Liver (tissue), 9 donors: ENCODE measurements around the gene HSD17B3. TPM values are rescaled to one million over a fixed set of nuclear protein-coding genes. Genes with fewer than 3 reads are reported as not detected.

Experiments used
- DNase-seq: peaks from one replicate; pipeline ENCODE4 v3.0.0-alpha.2; 2017; ENCODE audit warnings: low spot score
- H3K27ac ChIP-seq, 2 donors: one replicate each; pipeline ENCODE4 v1.7.0; 2013; ENCODE audit warnings: inconsistent platforms in 2 of 2, low read length in 2 of 2, control low read depth in 1 of 2, low read depth in 1 of 2, mild to moderate bottlenecking in 1 of 2
- H3K27me3 ChIP-seq, 4 donors: one replicate each; pipeline versions ENCODE4 v1.6.1 to v1.7.0; 2013; ENCODE audit warnings: low read length in 3 of 4, inconsistent platforms in 1 of 4, mild to moderate bottlenecking in 1 of 4, moderate library complexity in 1 of 4; ENCODE audit not compliant: control insufficient read depth in 4 of 4, insufficient read depth in 4 of 4
- H3K36me3 ChIP-seq, 4 donors: one replicate each; pipeline versions ENCODE4 v1.6.1 to v1.7.0; 2013; ENCODE audit warnings: low read length in 3 of 4, mild to moderate bottlenecking in 3 of 4, low read depth in 1 of 4, moderate library complexity in 1 of 4; ENCODE audit not compliant: control insufficient read depth in 4 of 4, insufficient read depth in 3 of 4
- H3K4me1 ChIP-seq, 4 donors: one replicate each; pipeline versions ENCODE4 v1.6.1 to v1.7.0; 2013; ENCODE audit warnings: low read length in 3 of 4, mild to moderate bottlenecking in 3 of 4, moderate library complexity in 1 of 4; ENCODE audit not compliant: control insufficient read depth in 4 of 4, insufficient read depth in 4 of 4
- H3K4me3 ChIP-seq, 3 donors: one replicate each; pipeline versions ENCODE4 v1.6.1 to v1.7.0; 2013; ENCODE audit warnings: low read length in 3 of 3, control low read depth in 1 of 3, low read depth in 1 of 3, mild to moderate bottlenecking in 1 of 3
- H3K9ac ChIP-seq, 2 donors: one replicate each; pipeline ENCODE4 v1.7.0; 2013; ENCODE audit warnings: low read length in 2 of 2, mild to moderate bottlenecking in 2 of 2, moderate library complexity in 2 of 2, control low read depth in 1 of 2, low read depth in 1 of 2
- H3K9me3 ChIP-seq, 4 donors: one replicate each; pipeline versions ENCODE4 v1.6.1 to v1.7.0; 2013; ENCODE audit warnings: low read length in 3 of 4; ENCODE audit not compliant: control insufficient read depth in 4 of 4
- EGR1 ChIP-seq, 2 donors: IDR thresholded peaks; 2 replicates each; pipeline ENCODE4 v1.6.1; 2016 to 2018; ENCODE audit warnings: antibody characterized with exemption in 2 of 2, low read depth in 2 of 2
- FOXA1 ChIP-seq: IDR thresholded peaks from 2 replicates; pipeline ENCODE4 v1.6.1; 2016; ENCODE audit warnings: antibody characterized with exemption
- GABPA ChIP-seq, 2 donors: IDR thresholded peaks in 1 of 2; conservative IDR thresholded peaks in 1 of 2; 2 replicates each; pipeline ENCODE4 v1.6.1; 2016; ENCODE audit warnings: antibody characterized with exemption in 2 of 2, mild to moderate bottlenecking in 1 of 2, moderate library complexity in 1 of 2
- HNF4A ChIP-seq, 2 donors: conservative IDR thresholded peaks; 2 replicates each; pipeline ENCODE4 v1.6.1; 2016; ENCODE audit warnings: antibody characterized with exemption in 2 of 2, mild to moderate bottlenecking in 2 of 2
- HNF4G ChIP-seq: IDR thresholded peaks from 2 replicates; pipeline ENCODE4 v1.6.1; 2016; ENCODE audit warnings: antibody characterized with exemption
- JUND ChIP-seq, 2 donors: IDR thresholded peaks; 2 replicates each; pipeline ENCODE4 v1.6.1; 2016; ENCODE audit warnings: antibody characterized with exemption in 2 of 2
- NR2F2 ChIP-seq: IDR thresholded peaks from 2 replicates; pipeline ENCODE4 v1.6.1; 2016; ENCODE audit warnings: antibody characterized with exemption
- RAD21 ChIP-seq, 2 donors: IDR thresholded peaks; 2 replicates each; pipeline ENCODE4 v1.6.1; 2016; ENCODE audit warnings: antibody characterized with exemption in 2 of 2, mild to moderate bottlenecking in 2 of 2
- RXRA ChIP-seq, 2 donors: IDR thresholded peaks; 2 replicates each; pipeline ENCODE4 v1.6.1; 2017 to 2018; ENCODE audit warnings: antibody characterized with exemption in 2 of 2, mild to moderate bottlenecking in 1 of 2
- SP1 ChIP-seq: IDR thresholded peaks from 2 replicates; pipeline ENCODE4 v1.6.1; 2018; ENCODE audit warnings: antibody characterized with exemption, mild to moderate bottlenecking
- TAF1 ChIP-seq: conservative IDR thresholded peaks from 2 replicates; pipeline ENCODE4 v1.6.1; 2016; ENCODE audit warnings: antibody characterized with exemption, mild to moderate bottlenecking
- YY1 ChIP-seq: IDR thresholded peaks from 2 replicates; pipeline ENCODE4 v1.6.1; 2016; ENCODE audit warnings: antibody characterized with exemption, mild to moderate bottlenecking
- WGBS: extraction: QIAGEN DNeasy Blood & Tissue Kit; methylation state at CpG from one replicate; pipeline ENCODE4 v1.1.7; 2013; 5-methylcytosine and 5-hydroxymethylcytosine counted together
- polyA plus RNA-seq, 2 donors: library from polyadenylated mRNA; stranded (reverse) in 1 of 2; unstranded in 1 of 2; fragments of 200-250 nt in 1 of 2; fragments of >200 nt in 1 of 2; fragmentation: Nextera tagmentation in 1 of 2; extraction: Ambion mirVana in 1 of 2; gene quantifications; one replicate each; pipeline versions ENCODE4 v1.2.1 to v1.2.3, GENCODE V29; 2013 to 2015
- total RNA-seq, 2 donors: library from RNA; depleted of rRNA; stranded (reverse); fragments of >200 nt; gene quantifications; one replicate each; pipeline ENCODE4 v1.2.3, GENCODE V29; 2014
- TF ChIP-seq, protein P1 (sequence below): IDR thresholded peaks from 2 replicates; pipeline ENCODE4 v1.6.1; 2016; ENCODE audit warnings: antibody characterized with exemption, mild to moderate bottlenecking
- TF ChIP-seq, protein P2 (sequence below): IDR thresholded peaks from 2 replicates; pipeline ENCODE4 v1.6.1; 2016; ENCODE audit warnings: antibody characterized with exemption
- TF ChIP-seq, protein P3 (sequence below): IDR thresholded peaks from 2 replicates; pipeline ENCODE4 v1.6.1; 2016; ENCODE audit warnings: antibody characterized with exemption
- TF ChIP-seq, protein P4 (sequence below): fragments of 150-350 bp; IDR thresholded peaks from 2 replicates; pipeline ENCODE4 v1.5.1; 2017; ENCODE audit warnings: improper control_type of control experiment, low read depth, low read length; ENCODE audit not compliant: missing input control
- TF ChIP-seq, protein P5 (sequence below): IDR thresholded peaks from 2 replicates; pipeline ENCODE4 v1.6.1; 2016; ENCODE audit warnings: antibody characterized with exemption
- donor health status: healthy.
- donor health status: healthy.
- donor health status: healthy.
- donor health status: healthy.
- donor health status: healthy.

HSD17B3 gene
- total and polyA plus RNA-seq, 4 donors, result 0.75 to 1.6 (median 0.96) TPM

DNA sequence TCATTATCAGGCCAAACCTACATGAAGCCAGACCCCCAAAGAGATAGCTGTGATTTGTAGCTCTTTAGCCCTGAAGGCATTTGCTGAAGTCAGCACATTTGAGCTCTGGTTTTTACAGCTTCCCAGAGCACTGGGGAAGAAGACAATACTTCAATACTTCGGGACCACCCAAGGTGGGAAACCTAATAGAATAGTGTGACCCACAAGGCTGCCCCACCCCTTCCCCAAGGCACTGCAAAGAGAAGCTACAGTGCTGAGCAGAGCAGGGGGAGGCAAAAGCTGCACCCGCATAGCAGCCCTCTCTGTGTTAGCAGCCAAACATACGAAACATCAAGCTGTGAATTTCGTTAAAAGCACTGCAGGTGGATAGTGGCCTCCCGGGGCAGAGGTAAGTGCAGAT, 87.3 kb downstream of the HSD17B3 start:
- Histone ChIP-seq H3K9ac (no peak overlapping the region), H3K27me3 (no peaks in the 10 kb centered on the region), H3K36me3 (no peaks in the 10 kb centered on the region), H3K4me1 (peaks cover 3 to 15% (median 11%) of the 10 kb centered on the region in 4 donors), H3K4me3 (no peak overlapping the region), H3K27ac (no peak overlapping the region), H3K9me3 (no peaks in the 10 kb centered on the region)
- no peak for DNase-seq
- WGBS, result 61% methylated on average over 5 of the region's 5 CpGs
- TF ChIP-seq TAF1, result no peak
- no peak for TF ChIP-seq GABPA (IDR thresholded peaks at IDR 0.05 in 1 of 2, conservative IDR thresholded peaks at IDR 0.05 in 1 of 2)
- TF ChIP-seq, protein P1, sequence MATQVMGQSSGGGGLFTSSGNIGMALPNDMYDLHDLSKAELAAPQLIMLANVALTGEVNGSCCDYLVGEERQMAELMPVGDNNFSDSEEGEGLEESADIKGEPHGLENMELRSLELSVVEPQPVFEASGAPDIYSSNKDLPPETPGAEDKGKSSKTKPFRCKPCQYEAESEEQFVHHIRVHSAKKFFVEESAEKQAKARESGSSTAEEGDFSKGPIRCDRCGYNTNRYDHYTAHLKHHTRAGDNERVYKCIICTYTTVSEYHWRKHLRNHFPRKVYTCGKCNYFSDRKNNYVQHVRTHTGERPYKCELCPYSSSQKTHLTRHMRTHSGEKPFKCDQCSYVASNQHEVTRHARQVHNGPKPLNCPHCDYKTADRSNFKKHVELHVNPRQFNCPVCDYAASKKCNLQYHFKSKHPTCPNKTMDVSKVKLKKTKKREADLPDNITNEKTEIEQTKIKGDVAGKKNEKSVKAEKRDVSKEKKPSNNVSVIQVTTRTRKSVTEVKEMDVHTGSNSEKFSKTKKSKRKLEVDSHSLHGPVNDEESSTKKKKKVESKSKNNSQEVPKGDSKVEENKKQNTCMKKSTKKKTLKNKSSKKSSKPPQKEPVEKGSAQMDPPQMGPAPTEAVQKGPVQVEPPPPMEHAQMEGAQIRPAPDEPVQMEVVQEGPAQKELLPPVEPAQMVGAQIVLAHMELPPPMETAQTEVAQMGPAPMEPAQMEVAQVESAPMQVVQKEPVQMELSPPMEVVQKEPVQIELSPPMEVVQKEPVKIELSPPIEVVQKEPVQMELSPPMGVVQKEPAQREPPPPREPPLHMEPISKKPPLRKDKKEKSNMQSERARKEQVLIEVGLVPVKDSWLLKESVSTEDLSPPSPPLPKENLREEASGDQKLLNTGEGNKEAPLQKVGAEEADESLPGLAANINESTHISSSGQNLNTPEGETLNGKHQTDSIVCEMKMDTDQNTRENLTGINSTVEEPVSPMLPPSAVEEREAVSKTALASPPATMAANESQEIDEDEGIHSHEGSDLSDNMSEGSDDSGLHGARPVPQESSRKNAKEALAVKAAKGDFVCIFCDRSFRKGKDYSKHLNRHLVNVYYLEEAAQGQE, result no peak
- TF ChIP-seq RXRA (IDR thresholded peaks at IDR 0.05), result no peak
- no peak for TF ChIP-seq EGR1 (IDR thresholded peaks at IDR 0.05; ENCODE audit: low read depth in 2 of 2)
- TF ChIP-seq NR2F2, result no peak
- no peak for TF ChIP-seq JUND (IDR thresholded peaks at IDR 0.05)
- TF ChIP-seq HNF4A (conservative IDR thresholded peaks at IDR 0.05), result no peak
- TF ChIP-seq, protein P2, sequence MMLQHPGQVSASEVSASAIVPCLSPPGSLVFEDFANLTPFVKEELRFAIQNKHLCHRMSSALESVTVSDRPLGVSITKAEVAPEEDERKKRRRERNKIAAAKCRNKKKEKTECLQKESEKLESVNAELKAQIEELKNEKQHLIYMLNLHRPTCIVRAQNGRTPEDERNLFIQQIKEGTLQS, result no peak
- no peak for TF ChIP-seq SP1
- TF ChIP-seq HNF4G, result no peak
- no peak for TF ChIP-seq RAD21 (IDR thresholded peaks at IDR 0.05)
- TF ChIP-seq, protein P3, sequence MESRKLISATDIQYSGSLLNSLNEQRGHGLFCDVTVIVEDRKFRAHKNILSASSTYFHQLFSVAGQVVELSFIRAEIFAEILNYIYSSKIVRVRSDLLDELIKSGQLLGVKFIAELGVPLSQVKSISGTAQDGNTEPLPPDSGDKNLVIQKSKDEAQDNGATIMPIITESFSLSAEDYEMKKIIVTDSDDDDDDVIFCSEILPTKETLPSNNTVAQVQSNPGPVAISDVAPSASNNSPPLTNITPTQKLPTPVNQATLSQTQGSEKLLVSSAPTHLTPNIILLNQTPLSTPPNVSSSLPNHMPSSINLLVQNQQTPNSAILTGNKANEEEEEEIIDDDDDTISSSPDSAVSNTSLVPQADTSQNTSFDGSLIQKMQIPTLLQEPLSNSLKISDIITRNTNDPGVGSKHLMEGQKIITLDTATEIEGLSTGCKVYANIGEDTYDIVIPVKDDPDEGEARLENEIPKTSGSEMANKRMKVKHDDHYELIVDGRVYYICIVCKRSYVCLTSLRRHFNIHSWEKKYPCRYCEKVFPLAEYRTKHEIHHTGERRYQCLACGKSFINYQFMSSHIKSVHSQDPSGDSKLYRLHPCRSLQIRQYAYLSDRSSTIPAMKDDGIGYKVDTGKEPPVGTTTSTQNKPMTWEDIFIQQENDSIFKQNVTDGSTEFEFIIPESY, result no peak
- TF ChIP-seq, protein P4, sequence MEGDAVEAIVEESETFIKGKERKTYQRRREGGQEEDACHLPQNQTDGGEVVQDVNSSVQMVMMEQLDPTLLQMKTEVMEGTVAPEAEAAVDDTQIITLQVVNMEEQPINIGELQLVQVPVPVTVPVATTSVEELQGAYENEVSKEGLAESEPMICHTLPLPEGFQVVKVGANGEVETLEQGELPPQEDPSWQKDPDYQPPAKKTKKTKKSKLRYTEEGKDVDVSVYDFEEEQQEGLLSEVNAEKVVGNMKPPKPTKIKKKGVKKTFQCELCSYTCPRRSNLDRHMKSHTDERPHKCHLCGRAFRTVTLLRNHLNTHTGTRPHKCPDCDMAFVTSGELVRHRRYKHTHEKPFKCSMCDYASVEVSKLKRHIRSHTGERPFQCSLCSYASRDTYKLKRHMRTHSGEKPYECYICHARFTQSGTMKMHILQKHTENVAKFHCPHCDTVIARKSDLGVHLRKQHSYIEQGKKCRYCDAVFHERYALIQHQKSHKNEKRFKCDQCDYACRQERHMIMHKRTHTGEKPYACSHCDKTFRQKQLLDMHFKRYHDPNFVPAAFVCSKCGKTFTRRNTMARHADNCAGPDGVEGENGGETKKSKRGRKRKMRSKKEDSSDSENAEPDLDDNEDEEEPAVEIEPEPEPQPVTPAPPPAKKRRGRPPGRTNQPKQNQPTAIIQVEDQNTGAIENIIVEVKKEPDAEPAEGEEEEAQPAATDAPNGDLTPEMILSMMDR, result no peak

DNA sequence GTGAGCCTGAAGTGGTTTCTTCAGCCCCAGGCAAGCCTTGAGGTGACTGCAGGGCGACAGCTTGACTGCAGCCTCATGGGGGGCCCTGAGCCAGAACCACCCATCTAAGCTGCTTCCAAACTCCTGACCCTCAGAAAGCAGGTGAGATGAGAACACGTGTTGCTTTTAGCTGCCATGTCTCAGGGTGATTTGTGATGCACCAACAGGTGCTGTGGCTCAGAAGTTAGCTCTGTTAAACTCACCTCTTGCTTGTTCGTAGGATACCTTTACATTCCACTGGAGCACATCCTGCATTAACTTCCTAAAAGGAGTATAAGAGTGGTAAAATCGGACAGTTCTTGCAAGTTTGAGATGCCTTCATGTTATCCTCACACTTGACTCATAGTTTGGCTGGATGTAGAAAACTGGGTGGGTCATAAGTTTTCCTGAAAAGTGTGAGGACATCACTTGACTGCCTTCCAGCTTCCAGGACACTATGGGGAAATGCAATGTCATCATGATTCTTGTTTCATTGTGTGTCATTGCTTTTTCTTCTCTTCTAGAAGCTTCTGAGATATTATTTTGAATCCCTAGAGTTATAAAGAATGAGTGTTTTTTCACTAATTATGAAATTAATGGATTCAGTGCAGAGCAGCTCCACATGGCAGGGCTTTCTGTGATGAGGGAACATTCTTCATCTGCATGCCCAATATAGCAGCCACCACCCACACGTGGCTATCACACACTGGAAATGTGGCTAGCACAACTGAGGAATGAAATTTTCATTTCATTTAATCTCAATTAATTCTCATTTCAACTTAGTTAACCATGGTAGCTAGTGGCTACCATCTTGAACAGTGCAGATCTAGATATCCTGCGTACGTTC, 92.3 kb downstream of the HSD17B3 start:
- DNase-seq, result no peak
- no peaks in the 10 kb centered on the region for H3K9me3 ChIP-seq
- H3K27ac ChIP-seq, result no peak overlapping the region
- TF ChIP-seq JUND (IDR thresholded peaks at IDR 0.05), result no peak
- TF ChIP-seq EGR1 (IDR thresholded peaks at IDR 0.05; ENCODE audit: low read depth in 2 of 2), result no peak
- TF ChIP-seq HNF4A (conservative IDR thresholded peaks at IDR 0.05), result no peak
- no peak for TF ChIP-seq SP1
- no peak for TF ChIP-seq RAD21 (IDR thresholded peaks at IDR 0.05)
- TF ChIP-seq, protein P5, sequence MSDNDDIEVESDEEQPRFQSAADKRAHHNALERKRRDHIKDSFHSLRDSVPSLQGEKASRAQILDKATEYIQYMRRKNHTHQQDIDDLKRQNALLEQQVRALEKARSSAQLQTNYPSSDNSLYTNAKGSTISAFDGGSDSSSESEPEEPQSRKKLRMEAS, result no peak
- no peak for TF ChIP-seq FOXA1
- TF ChIP-seq NR2F2, result no peak
- TF ChIP-seq, protein P3, result no peak
- TF ChIP-seq GABPA (IDR thresholded peaks at IDR 0.05 in 1 of 2, conservative IDR thresholded peaks at IDR 0.05 in 1 of 2), result no peak
- no peak for TF ChIP-seq RXRA (IDR thresholded peaks at IDR 0.05)
- TF ChIP-seq YY1, result no peak
- TF ChIP-seq HNF4G, result no peak
- no peak for TF ChIP-seq TAF1

More for the DNA sequence above, 92.3 kb downstream of the HSD17B3 start:
- Histone ChIP-seq H3K9ac (no peak overlapping the region), H3K4me3 (no peak overlapping the region), H3K4me1 (no peaks in the 10 kb centered on the region), H3K27me3 (no peaks in the 10 kb centered on the region), H3K36me3 (no peaks in the 10 kb centered on the region)
- 83% methylated on average over 7 of the region's 7 CpGs for WGBS
